Right renal pelvis (tissue), 4 donors: ENCODE data around the gene ENDOV. TPM values are rescaled to one million over a fixed set of nuclear protein-coding genes. Genes with fewer than 3 reads are reported as not detected.

ENCODE experiments used
- DNase-seq, 4 donors: peaks; one replicate each; pipeline ENCODE4 v3.0.0-alpha.2; 2013; ENCODE audit warnings: low read depth in 4 of 4, low spot score in 3 of 4, missing footprints in 1 of 4
- polyA plus RNA-seq, 4 donors: library from polyadenylated mRNA; unstranded; fragments of 120-200 nt; gene quantifications; one replicate each; pipeline ENCODE4 v1.2.1, GENCODE V29; 2013; ENCODE audit not compliant: insufficient read length in 4 of 4

Gene ENDOV
- polyA plus RNA-seq, 4 donors: 27.5 to 32.8 (median 31.0) TPM

- no peak for DNase-seq
Observed at GRCh38 chr17:80445726-80446110, 30.8 kb downstream of the ENDOV start.

GRCh38 chr17:80446645-80447405 is 31.9 kb downstream of the ENDOV start:
- DNase-seq: no peak

- DNase-seq: no peak
Observed at GRCh38 chr17:80447790-80448189, 32.8 kb downstream of the ENDOV start.

- DNase-seq: no peak
Observed at GRCh38 chr17:80449194-80449929, 34.4 kb downstream of the ENDOV start.

- no peak for DNase-seq
Observed at GRCh38 chr17:80449930-80450576, 35.1 kb downstream of the ENDOV start.

GRCh38 chr17:80451104-80451775 is 36.3 kb downstream of the ENDOV start:
- no peak for DNase-seq

- DNase-seq: no peak
Observed at GRCh38 chr17:80452173-80452915, 37.4 kb downstream of the ENDOV start.

- no peak for DNase-seq
Observed at GRCh38 chr17:80453126-80453997, 38.4 kb downstream of the ENDOV start.

GRCh38 chr17:80453998-80454556 is 39.1 kb downstream of the ENDOV start:
- no peak for DNase-seq

- peak; percentile 90 to 94 (median 92) for DNase-seq
Observed at GRCh38 chr17:80454557-80455335, 39.8 kb downstream of the ENDOV start.

- DNase-seq: peak in 1 of 4 donors; percentile 31
Observed at GRCh38 chr17:80455336-80455710, 40.4 kb downstream of the ENDOV start.

- no peak for DNase-seq
Observed at GRCh38 chr17:80455784-80456183, 40.8 kb downstream of the ENDOV start.

- DNase-seq: no peak
Observed at GRCh38 chr17:80456465-80457235, 41.7 kb downstream of the ENDOV start.

GRCh38 chr17:80457236-80457856 is 42.4 kb downstream of the ENDOV start:
- DNase-seq: no peak

GRCh38 chr17:80458016-80458415 is 43.0 kb downstream of the ENDOV start:
- DNase-seq: no peak

GRCh38 chr17:80459234-80459633 is 44.3 kb downstream of the ENDOV start:
- DNase-seq: no peak

- no peak for DNase-seq
Observed at GRCh38 chr17:80460429-80460834, 45.5 kb downstream of the ENDOV start.
